ENCODE results near the gene ANKRD28. TPM values are rescaled to one million over a fixed set of nuclear protein-coding genes. Genes with fewer than 3 reads are reported as not detected.

ANKRD28 gene
- total RNA-seq, 1 donor from 2014 or later: 40.3 TPM

DNA sequence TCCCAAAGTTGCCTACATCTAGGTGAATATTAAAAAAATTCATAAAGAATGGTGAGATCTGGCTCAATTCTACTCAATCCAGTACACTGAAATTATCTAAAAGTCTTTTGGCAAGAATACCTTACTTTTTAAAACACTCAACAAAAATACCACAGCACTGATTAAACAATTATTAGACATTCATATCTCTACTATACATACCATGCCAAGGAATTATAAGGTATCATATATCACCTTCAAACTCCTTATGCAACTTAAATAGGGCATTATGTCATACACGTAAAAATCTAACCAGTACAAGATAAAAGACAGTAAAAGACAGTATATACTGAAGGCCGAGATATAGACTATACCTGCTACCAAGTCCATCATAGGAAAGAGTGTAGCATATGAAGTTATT lies 6.1 kb upstream of the ANKRD28 start:
- no peak for DNase-seq (ENCODE audit: low read depth in 2 of 2)

DNA sequence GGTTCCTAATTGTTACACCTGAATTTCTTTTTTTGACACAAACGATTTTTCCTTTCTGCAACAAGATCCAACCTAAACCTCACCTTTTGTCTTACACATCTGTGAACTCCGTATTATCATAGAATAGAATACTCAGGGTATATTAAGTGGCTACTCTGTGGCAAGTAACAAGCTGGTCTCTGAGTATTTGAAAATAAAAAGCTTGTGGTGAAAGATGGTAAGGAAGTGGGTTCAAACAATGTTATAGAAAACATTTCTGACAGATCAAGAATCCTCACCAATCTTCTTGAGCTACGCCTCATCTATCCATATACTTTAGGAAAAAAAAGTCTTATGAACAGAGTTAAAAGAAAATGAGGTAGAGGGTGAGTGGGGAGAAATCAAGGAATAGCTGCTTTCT lies 3.5 kb upstream of the ANKRD28 start:
- no peak for DNase-seq (ENCODE audit: low read depth in 2 of 2)

DNA sequence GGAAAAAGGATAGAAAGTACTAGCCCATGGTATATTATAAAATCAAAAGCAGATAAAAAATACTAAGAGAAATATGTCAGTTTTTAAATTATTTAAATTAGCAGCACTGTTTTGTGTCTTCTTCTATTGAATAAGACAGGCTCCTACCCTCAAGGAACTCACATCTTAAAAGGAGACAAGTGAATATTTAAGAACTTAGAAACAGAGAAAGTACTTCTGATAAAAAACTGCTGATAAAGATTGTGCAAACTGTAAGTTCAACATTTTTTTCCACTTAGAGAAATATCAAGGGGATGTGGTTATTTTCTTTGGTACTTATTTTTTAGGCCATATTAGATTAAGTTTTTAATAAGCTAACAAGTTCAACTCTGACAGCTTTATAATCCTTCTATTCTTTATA lies 3.0 kb upstream of the ANKRD28 start:
- DNase-seq (ENCODE audit: low read depth in 2 of 2): no peak

DNA sequence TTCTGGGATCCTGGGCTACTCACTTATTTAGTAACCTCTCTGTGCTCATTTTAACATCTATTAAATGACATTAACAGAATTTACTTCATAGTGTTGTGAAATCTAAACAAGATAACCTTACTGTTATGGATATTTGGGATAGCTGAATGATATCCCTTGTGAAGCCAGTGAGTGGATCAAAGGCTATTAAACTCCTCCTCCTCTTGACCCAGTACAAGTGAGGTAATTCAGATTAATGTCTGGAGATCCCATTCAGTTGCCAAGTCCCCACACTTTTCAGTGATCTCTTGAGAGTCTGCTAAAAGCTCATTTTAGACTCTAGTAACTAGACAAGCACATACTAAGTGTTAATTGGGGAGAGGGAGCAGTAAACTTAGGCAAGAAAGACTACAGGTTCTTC lies 2.5 kb upstream of the ANKRD28 start:
- DNase-seq (ENCODE audit: low read depth in 2 of 2): no peak

DNA sequence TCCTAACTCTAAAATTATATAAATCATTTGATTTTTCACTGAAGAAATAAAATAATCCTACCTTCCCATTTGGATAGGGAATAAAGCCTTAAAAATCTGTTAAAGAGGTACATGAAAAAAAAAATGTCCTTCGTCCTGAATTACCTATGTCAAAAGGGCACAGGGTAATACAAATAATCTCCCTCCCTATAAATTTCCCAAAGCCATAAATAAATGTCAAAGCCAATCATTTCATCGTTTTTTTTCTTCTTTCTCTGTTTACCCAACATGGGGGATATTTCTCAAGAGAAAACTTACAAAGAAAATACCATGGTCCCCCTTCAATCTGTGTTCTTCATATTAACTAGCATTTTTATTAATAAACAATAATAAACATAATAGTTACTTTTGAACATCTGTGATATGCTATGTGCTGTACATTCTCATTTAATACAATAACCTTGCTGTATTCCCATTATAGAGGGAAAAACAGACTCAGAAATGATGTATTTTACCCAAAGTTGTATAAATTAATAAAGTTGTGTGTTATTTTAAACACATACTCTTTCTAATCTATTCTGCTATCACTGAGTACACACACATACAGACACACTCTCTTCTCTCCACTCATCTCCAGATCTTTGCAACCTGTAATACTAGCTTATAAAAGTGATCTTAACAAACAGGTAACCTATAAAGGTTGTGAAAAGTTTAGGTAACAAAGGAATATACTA lies 910 bp upstream of the ANKRD28 start:
- DNase-seq (ENCODE audit: low read depth in 2 of 2): no peak

DNA sequence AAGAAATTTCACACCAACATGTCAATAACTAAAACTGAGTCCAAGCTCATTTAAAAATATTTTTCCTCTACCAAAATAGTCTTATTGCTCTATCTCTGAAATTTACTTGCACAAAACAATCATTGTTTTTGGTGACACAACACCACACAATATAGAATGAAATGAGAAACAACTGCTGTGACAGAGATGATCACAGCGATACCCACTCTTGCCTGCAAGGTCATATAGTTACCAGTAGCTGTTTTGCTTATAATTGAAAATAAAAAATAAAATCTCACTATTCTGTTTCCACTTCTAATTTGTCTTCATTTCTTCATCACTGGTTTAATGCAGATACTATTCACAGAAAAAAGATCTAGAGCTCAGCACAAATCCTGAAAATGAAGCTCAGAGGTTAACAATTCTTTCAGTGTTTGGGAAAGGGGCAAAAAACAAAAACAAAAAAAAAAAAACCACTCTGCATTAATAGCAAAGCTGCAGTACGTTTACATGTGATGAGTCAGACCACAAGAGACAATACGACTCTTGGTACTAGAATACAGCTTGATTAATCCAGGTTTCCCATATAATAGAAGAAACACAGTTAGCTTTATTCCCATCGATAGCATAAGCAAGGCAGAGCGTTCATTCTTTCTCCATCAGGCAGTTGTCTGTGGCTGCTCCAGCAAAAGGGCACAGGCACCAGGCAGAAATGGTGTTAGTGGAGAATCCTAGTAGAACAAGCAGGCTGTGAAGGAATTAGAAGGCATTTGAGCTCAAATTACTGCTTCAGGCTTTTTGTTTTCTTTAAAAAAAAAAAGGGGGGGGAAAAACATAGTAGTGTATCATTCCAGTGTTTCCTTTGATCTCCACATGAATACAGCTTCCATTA lies 773 bp downstream of the ANKRD28 start:
- peak; percentile 75 to 79 for DNase-seq (ENCODE audit: low read depth in 2 of 2)

DNA sequence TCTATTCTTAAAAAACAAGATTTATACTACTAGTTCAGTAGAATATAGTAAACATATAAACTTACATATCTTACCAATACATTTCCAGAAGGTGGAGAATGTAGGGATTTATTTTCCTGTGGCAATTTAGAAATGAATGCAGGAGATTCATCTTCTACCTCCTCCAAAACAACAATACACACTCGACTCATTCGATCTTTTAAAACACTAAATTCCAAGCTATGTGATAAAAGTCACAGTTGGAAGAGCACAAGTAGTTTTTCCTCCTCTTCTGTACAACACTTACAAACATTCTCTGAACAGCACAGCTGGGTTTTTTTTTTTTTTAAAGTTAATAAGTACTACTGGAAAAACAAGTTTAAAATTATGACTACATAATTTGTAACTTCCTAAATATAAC lies 1.4 kb downstream of the ANKRD28 start:
- peak; percentile 10 to 26 for DNase-seq (ENCODE audit: low read depth in 2 of 2)

DNA sequence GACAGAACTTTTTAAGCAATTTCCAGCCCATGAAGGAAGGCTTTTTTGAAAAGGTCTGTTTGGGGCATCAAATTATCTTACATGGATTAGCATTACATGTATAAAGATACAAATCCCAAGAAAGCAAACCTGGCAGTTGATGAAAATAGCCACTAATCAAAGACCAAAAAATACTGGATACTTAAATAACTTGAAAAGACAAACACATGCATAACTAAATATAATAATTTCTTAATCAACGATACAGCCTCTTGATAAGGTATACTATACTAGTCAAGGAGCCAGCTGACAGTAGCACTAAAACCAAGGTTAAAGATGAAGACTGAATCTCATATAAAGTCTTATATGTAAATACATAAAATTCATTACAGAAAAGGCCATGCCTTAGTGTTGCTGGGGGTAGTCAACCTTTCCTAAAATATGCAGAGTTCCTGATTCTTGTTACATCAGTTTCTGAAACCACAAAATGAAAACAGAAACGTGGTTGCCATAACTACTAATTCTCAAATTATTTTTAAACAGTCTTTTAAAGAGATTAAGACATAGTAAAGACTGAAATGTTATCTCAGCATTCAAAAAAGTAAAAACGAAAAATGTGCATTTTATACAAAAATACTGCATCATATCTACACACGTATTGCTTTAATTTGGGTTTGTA lies 2.0 kb downstream of the ANKRD28 start:
- peak; percentile 63 to 66 for DNase-seq (ENCODE audit: low read depth in 2 of 2)

DNA sequence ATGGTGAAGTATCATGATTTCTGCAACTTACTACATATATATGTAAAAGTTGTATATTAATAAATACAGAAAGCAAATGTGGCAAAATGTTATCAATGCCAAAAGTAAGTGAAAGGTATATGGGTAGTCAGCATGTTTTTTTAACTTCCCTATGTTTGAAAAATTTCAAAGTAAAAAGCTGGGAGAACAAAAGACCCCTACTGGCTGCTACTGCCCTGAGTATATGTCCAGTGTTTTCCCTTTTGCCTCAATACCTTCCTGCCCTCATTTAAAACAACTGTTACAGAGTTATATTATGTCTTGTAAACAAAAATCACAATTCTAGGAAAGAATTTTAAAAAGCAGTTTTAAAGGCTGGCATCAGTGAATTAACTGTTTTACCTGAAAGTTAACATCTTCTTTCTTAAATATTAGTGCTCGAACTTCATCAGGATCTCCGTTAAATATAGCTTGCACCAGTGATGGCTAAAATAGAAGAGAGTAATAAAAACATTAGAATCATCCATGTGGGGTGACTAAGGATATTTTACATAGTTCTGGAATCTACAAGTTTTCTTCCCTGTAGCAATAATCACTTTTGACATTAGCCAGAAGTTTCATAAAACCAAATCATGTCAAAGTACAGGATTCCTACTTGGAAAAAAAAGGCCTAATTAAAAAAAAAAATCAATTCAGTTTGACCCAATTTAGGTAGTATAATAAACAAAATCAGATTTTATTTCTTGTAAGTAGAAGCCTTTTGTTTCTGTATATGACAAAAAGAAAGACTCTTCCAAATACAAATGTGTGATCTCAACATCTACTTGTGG lies 2.7 kb downstream of the ANKRD28 start:
- peak; percentile 50 to 68 for DNase-seq (ENCODE audit: low read depth in 2 of 2)

DNA sequence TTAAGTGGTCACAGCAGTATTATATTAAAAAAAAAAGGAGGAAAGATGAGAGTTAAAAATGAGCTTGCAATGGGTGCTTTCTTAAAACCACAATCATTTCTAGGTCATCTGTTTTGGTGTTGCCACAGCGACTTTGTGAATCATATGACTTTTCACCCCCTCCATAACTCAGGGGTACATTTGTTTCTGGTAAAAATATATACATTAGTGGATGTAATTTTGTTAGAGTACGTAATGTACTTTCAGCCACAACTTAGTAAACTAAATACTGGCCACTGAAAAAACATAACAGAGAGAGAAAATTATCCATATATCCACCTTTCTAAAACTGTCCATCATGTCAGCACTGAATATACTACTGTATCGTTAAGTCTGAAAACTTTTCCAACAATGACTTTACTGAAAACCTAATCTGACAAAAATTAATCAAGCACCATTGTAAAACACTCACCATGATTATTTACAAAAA lies 3.4 kb downstream of the ANKRD28 start:
- peak; percentile 68 for DNase-seq (ENCODE audit: low read depth in 2 of 2)

DNA sequence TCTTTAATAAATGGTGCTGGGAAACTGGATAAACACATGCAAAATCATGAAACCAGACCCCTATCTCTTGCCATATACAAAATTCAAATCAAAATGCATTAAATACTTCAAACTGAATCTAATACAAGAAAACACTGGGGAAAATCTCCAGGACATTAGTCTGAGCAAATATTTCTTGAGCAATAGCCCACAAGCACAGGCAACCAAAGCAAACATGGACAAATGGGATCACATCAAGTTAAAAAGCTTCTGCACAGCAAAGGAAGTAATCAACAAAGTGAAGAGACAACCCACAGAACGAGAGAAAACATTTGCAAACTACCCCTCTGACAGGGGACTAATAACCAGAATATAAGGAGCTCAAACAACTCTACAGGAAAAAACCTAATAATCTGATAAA lies 6.3 kb downstream of the ANKRD28 start:
- no peak for DNase-seq (ENCODE audit: low read depth in 2 of 2)

DNA sequence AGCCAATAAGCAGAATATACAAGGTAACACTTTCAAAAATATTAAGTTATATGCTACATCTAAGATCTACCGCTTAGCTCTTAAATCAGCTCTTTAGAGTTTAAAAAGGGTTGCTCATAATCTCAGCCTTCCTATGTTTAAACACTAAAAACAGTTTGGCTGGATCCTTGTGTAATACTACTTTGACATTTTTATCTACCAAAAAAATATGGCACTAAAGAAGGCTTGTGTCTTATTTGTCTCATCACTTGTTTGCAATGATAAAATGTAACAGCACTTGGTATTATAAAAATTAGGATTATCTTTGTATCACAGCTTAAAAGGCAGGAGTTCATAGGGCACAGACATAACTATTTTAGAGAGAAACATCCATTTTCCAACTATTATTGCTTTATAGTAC lies 9.8 kb downstream of the ANKRD28 start:
- no peak for DNase-seq (ENCODE audit: low read depth in 2 of 2)

DNA sequence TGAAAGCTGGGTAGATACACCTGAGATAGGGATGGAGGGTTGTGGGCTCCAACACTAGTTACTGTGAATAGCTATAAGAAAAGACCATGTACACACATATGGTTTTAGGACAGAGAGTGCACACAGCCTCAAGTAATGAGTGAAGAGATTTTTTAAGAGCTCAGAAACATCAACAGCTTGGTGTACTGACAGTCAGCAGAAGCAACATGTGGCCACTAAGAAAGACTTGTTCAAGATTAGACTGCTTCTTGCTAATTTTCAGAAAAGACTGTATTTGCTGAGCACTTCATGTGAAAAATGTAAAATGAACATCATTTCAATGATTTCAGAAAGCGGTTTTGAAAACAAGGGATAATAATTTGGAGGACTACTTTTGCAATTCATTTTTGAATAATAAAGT lies 10.3 kb downstream of the ANKRD28 start:
- DNase-seq (ENCODE audit: low read depth in 2 of 2): no peak

DNA sequence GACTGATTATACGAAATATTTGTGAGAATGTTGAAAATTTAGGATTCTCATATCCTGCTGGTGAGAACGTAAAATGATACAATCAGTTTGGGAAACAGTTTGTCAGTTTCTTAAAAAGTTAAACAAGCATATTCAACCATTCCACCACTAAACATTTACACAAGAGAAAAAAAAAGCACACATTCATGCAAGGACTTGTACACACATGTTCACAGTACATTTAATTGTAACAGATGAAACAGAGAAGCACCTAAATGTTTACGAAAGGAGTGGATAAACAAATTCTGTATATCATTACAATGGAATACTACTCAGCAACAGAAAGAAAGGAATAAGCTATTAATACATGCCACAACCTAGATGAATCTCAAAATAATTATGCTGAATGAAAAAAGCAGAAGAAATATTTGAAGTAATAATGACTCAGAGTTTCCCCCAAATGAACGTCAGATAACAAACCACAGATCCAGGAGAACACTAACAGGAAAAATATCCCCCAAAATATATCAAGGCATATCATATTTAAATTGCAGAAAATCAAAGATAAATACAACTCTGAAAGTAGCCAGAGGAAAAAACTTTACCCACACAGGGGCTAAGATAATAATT lies 14.3 kb downstream of the ANKRD28 start:
- DNase-seq (ENCODE audit: low read depth in 2 of 2): peak; percentile 63 to 70

DNA sequence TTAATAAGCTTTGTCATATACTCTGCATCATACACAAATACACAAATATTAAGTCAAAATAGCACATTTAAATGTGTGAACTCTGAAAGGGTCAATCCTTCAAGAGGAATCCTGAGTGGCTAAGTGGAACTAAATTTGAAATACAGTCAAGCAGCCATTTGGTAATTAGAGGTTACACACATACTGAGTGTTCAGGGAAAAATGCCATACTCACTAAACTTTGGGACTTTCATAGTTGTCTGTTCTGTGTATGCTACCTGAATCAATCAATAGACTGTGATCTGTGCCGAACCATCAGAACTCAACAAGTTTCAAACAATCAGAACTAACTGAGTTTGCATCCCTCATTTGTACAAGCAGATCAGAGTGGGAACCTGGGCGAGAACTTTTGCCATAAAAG lies 15.3 kb downstream of the ANKRD28 start:
- DNase-seq (ENCODE audit: low read depth in 2 of 2): no peak

DNA sequence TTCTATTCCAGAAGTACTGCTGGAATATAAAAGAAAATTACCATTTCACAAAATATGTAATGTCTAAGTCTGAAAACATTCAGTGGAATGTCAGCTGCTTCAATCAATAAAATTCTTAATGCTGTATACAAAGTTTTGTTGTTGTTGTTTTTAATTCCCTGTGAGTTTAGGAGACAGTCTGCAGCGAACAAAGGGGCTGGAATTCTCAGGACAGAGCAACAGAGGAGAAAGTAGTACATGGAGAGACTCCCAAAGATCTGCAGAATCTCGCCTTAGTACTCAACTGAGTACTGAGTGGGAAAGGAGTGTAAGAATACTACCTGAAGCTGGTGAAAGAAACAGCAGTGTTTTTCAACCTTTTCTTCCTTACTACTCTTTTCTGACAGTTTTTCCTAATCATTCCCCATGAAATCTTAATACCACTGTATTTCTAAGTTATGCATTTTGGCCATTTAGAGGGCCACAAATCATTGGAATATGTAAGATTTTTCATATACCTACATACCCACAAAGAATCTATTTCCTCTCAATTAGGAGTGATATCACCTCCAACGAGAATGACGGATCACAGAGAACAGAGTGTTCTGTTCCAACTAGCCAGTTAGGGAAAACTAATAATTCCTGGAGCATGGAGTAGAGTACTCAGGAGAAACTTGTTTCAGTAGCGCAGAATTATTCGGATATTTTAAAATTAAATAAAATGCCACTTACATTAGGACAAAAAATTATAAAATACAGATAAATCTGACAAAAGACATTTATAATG lies 16.0 kb downstream of the ANKRD28 start:
- DNase-seq (ENCODE audit: low read depth in 2 of 2): no peak

DNA sequence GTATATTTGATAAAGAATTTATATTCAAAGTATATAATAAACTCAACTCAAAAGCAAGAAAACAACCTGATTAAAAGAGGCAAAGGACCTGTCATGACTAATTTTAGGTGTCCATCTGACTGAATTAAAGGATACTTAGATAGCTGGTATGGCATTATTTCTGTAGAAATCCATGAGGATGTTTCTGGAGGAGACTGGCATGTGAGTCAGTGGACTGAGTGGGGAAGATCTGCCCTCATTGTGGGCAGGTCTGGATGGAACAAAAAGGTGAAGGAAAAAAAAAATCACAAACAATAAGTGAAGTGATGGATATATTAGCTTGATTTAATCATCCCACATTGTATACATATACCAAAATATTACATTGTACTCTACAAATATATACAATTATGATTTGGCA lies 16.6 kb downstream of the ANKRD28 start:
- DNase-seq (ENCODE audit: low read depth in 2 of 2): no peak

DNA sequence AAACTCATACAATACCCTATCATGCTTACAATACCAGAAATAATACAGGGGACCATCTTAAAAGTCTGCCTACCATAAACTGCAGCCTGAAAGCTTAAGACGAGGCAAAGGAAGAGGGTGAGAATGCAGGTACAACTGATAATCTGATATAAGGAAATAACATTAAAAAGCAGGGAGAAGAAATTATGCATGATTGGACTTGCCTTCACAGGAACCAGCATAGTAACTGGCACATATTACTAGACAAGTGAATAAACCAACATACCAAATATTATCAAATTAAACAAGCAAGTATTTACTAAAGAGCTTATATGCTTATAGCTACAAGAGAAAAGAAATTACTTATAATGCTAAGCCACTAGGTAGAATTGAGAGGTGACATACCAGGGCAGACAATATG lies 18.7 kb downstream of the ANKRD28 start:
- no peak for DNase-seq (ENCODE audit: low read depth in 2 of 2)

DNA sequence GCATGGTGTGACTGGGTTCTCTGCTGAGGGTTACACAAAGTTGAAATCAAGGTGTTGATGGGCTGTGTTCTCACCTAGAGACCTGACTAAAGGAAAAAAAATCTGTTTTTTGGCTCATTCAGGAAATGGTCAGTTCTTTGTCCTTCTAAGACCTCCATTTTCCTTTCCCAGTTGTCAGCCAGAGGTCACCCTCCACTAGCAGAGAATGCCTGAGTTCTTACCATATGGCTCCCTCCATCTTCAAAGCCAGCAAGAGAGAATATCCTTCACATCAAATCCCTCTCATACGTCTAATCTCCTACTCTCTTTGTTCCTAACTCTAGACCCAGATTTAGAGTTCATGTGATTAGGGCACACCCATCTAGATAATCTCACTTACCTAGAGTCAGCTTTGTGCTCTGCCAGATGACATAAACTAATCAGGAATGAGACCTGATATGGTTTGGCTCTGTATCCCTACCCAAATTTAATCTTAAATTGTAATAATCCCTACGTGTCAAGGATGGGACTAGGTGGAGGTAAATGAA lies 19.4 kb downstream of the ANKRD28 start:
- DNase-seq (ENCODE audit: low read depth in 2 of 2): no peak
